Tibial nerve (tissue), 4 donors: ENCODE measurements around the gene CCNY.

Experiments
- EP300 ChIP-seq, 2 donors: sonication (generic); formaldehyde crosslinking; IDR thresholded peaks; one replicate each; pipeline ENCODE4 v1.6.1; 2017; ENCODE audit warnings: antibody characterized with exemption in 2 of 2, mild to moderate bottlenecking in 1 of 2
- POLR2A ChIP-seq, 2 donors: fragments of 450-650 bp; IDR thresholded peaks; one replicate each; pipeline ENCODE4 v1.6.1; 2017; ENCODE audit warnings: antibody characterized with exemption in 2 of 2, mild to moderate bottlenecking in 2 of 2, moderate library complexity in 2 of 2
- TF ChIP-seq, protein P1 (sequence below), 5 experiments: fragments of 200-600 bp in 3 of 5; fragments of 450-650 bp in 2 of 5; sonication (generic) in 3 of 5; IDR thresholded peaks; one replicate each; pipeline ENCODE4 v1.5.1; 2016 to 2019; ENCODE audit warnings: antibody characterized with exemption in 5 of 5, mild to moderate bottlenecking in 3 of 5, moderate library complexity in 2 of 5

- TF ChIP-seq, protein P1, sequence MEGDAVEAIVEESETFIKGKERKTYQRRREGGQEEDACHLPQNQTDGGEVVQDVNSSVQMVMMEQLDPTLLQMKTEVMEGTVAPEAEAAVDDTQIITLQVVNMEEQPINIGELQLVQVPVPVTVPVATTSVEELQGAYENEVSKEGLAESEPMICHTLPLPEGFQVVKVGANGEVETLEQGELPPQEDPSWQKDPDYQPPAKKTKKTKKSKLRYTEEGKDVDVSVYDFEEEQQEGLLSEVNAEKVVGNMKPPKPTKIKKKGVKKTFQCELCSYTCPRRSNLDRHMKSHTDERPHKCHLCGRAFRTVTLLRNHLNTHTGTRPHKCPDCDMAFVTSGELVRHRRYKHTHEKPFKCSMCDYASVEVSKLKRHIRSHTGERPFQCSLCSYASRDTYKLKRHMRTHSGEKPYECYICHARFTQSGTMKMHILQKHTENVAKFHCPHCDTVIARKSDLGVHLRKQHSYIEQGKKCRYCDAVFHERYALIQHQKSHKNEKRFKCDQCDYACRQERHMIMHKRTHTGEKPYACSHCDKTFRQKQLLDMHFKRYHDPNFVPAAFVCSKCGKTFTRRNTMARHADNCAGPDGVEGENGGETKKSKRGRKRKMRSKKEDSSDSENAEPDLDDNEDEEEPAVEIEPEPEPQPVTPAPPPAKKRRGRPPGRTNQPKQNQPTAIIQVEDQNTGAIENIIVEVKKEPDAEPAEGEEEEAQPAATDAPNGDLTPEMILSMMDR (IDR thresholded peaks at IDR 0.05) = no peak
- no peak for TF ChIP-seq POLR2A (IDR thresholded peaks at IDR 0.05)
- TF ChIP-seq EP300 (IDR thresholded peaks at IDR 0.05) = no peak
These were observed 151.2 kb downstream of the CCNY start for GRCh38 chr10:35487336-35488034.
